ENCODE data around the gene TMEM141. TPM values are rescaled to one million over a fixed set of nuclear protein-coding genes. Genes with fewer than 3 reads are reported as not detected.

Gene TMEM141
- total and polyA plus RNA-seq, 10 of the 15 experiments (the other 5 are each of a cell fraction or from before 2014, with no cell fraction given): 7.8 to 48.6 (median 34.4) TPM

- TF ChIP-seq EP300 (IDR thresholded peaks at IDR 0.05; ENCODE audit: borderline replicate concordance in 1 of 2, control insufficient read depth in 1 of 2, low read depth in 2 of 2, low read length in 2 of 2) (no peak), E2F4 (IDR thresholded peaks at IDR 0.05; ENCODE audit: low read depth, low read length) (no peak), HSF1 (IDR thresholded peaks at IDR 0.05; ENCODE audit: low read depth, low read length) (no peak), NFYB (IDR thresholded peaks at IDR 0.05; ENCODE audit: insufficient read depth, low read depth, low read length) (no peak), KLF5 (IDR thresholded peaks at IDR 0.05; ENCODE audit: partially characterized antibody) (no peak), WRNIP1 (IDR thresholded peaks at IDR 0.05; ENCODE audit: borderline replicate concordance, low read depth, low read length) (no peak), MEF2A (IDR thresholded peaks at IDR 0.05; ENCODE audit: insufficient read depth, low read depth, low read length) (no peak), IRF5 (IDR thresholded peaks at IDR 0.05; ENCODE audit: borderline replicate concordance) (no peak), FOXK2 (IDR thresholded peaks at IDR 0.05) (no peak), NFXL1 (IDR thresholded peaks at IDR 0.05; ENCODE audit: borderline replicate concordance) (no peak), ZNF274 (IDR thresholded peaks at IDR 0.05; ENCODE audit: insufficient read depth, insufficient read length) (no peak), POLR2A (IDR thresholded peaks at IDR 0.05; ENCODE audit: low read depth, low read length) (peak; percentile 83), ZSCAN29 (IDR thresholded peaks at IDR 0.05) (no peak), SMC3 (IDR thresholded peaks at IDR 0.05; ENCODE audit: borderline replicate concordance, low read length) (no peak), EZH2 (IDR thresholded peaks at IDR 0.05; ENCODE audit: borderline replicate concordance, control insufficient read depth, low read depth, low read length) (no peak), SIN3A (IDR thresholded peaks at IDR 0.05; ENCODE audit: low read depth, low read length) (no peak), ATF3 (IDR thresholded peaks at IDR 0.05; ENCODE audit: borderline replicate concordance, extremely low read depth, low read depth, low read length) (0 out of 2 replicates have a peak, but pooled peaks have one; percentile 6), MXI1 (IDR thresholded peaks at IDR 0.05; ENCODE audit: low read depth, low read length) (peak; percentile 9; the same call in 1 of the 2 replicates), EED (IDR thresholded peaks at IDR 0.05; ENCODE audit: low read depth) (no peak), E4F1 (IDR thresholded peaks at IDR 0.05; ENCODE audit: borderline replicate concordance, partially characterized antibody) (no peak), ZNF217 (IDR thresholded peaks at IDR 0.05) (no peak)
Observed at GRCh38 chr9:136790640-136791515, at the start of gene TMEM141 (continued).
